Stimulated activated naive B cell treated with anti-CD40 and anti-IgM and Interleukin-4, amounts not matched to agents 10 μg/mL and 1 μg/mL and 100 μg/mL, for 72 hours (primary cell): ENCODE results near the gene GNAI2.
"Not testable (repeated sequence)": the region's sequence is repeated elsewhere in the genome, so short reads cannot be mapped to it uniquely, and the experiment has no call there.

Experiments used
- ATAC-seq, 2 donors: fragments of 150-1000 bp; cut with Tn5 transposase; replicated peaks; 2 replicates each; pipeline ENCODE4 v1.10.0; 2021; ENCODE audit warnings: moderate library complexity in 1 of 2
- DNase-seq: peaks from one replicate; pipeline ENCODE4 v3.0.0; 2021
- H3K27ac Mint-ChIP-seq: one replicate; pipeline ENCODE4 v1.8.0; 2022; ENCODE audit warnings: mild to moderate bottlenecking, mixed read lengths
- H3K27me3 Mint-ChIP-seq, 2 donors: one replicate each; pipeline ENCODE4 v1.8.0; 2022; ENCODE audit warnings: mixed read lengths in 2 of 2
- H3K36me3 Mint-ChIP-seq, 2 donors: one replicate each; pipeline ENCODE4 v1.8.0; 2022; ENCODE audit warnings: mixed read lengths in 2 of 2, mild to moderate bottlenecking in 1 of 2
- H3K4me1 Mint-ChIP-seq, 2 donors: one replicate each; pipeline ENCODE4 v1.8.0; 2022; ENCODE audit warnings: mixed read lengths in 2 of 2, mild to moderate bottlenecking in 1 of 2
- H3K4me3 Mint-ChIP-seq, 2 donors: one replicate each; pipeline ENCODE4 v1.8.0; 2022; ENCODE audit warnings: mild to moderate bottlenecking in 2 of 2, mixed read lengths in 2 of 2, moderate library complexity in 1 of 2
- H3K9me3 Mint-ChIP-seq, 2 donors: one replicate each; pipeline ENCODE4 v1.8.0; 2022; ENCODE audit warnings: mixed read lengths in 2 of 2, mild to moderate bottlenecking in 1 of 2

Gene GNAI2

GRCh38 chr3:50241163-50241562, 5.2 kb downstream of the GNAI2 start:
- peak overlapping the region; percentile 96 for H3K27ac Mint-ChIP-seq
- no peak for DNase-seq
- peaks cover 56 to 89% of the 10 kb centered on the region in 2 donors for H3K4me1 Mint-ChIP-seq
- H3K9me3 Mint-ChIP-seq, result no peaks in the 10 kb centered on the region
- H3K27me3 Mint-ChIP-seq, result no peaks in the 10 kb centered on the region
- peak overlapping the region; percentile 74 to 83 for H3K4me3 Mint-ChIP-seq
- ATAC-seq, result no peak
- peaks cover 38 to 47% of the 10 kb centered on the region in 2 donors for H3K36me3 Mint-ChIP-seq

- Mint-ChIP-seq H3K36me3 (peaks cover 35 to 48% of the 10 kb centered on the region in 2 donors), H3K4me1 (peaks cover 61 to 96% of the 10 kb centered on the region in 2 donors)
- no peak for ATAC-seq
Measured at GRCh38 chr3:50241713-50242380, 5.8 kb downstream of the GNAI2 start.

GRCh38 chr3:50242381-50242770, 6.4 kb downstream of the GNAI2 start:
- Mint-ChIP-seq H3K36me3 (peaks cover 30 to 44% of the 10 kb centered on the region in 2 donors), H3K4me1 (peaks cover 61 to 100% of the 10 kb centered on the region in 2 donors), H3K4me3 (peak overlapping the region; percentile 83 to 85), H3K27me3 (no peaks in the 10 kb centered on the region), H3K27ac (peak overlapping the region; percentile 97), H3K9me3 (no peaks in the 10 kb centered on the region)
- DNase-seq (no peak), ATAC-seq (no peak)

More at GRCh38 chr3:50241713-50242380, 5.8 kb downstream of the GNAI2 start:
- Mint-ChIP-seq H3K27me3 (no peaks in the 10 kb centered on the region), H3K27ac (peak overlapping the region; percentile 97), H3K4me3 (peak overlapping the region; percentile 74 to 83), H3K9me3 (no peaks in the 10 kb centered on the region)
- no peak for DNase-seq

- ATAC-seq (peak; percentile 39 to 47), DNase-seq (peak; percentile 55)
- Mint-ChIP-seq H3K36me3 (peaks cover 24 to 38% of the 10 kb centered on the region in 2 donors), H3K27ac (peak overlapping the region; percentile 97), H3K9me3 (no peaks in the 10 kb centered on the region), H3K4me3 (peak overlapping the region; percentile 83 to 85), H3K4me1 (peaks cover 62 to 98% of the 10 kb centered on the region in 2 donors), H3K27me3 (no peaks in the 10 kb centered on the region)
Measured at GRCh38 chr3:50242851-50243542, 7.0 kb downstream of the GNAI2 start.

- DNase-seq (no peak), ATAC-seq (no peak)
- Mint-ChIP-seq H3K27me3 (no peaks in the 10 kb centered on the region), H3K36me3 (peaks cover 21 to 38% of the 10 kb centered on the region in 2 donors), H3K9me3 (no peaks in the 10 kb centered on the region), H3K27ac (peak overlapping the region; percentile 97), H3K4me3 (peak overlapping the region; percentile 32 to 85), H3K4me1 (peaks cover 64 to 98% of the 10 kb centered on the region in 2 donors)
Measured at GRCh38 chr3:50243543-50243895, 7.5 kb downstream of the GNAI2 start.

- ATAC-seq, DNase-seq, H3K9me3 Mint-ChIP-seq, H3K27me3 Mint-ChIP-seq: not testable (repeated sequence)
- Mint-ChIP-seq H3K36me3 (peaks cover 15 to 34% of the 10 kb centered on the region in 2 donors), H3K4me1 (peaks cover 53 to 98% of the 10 kb centered on the region in 2 donors), H3K4me3 (peak overlapping the region; percentile 86 to 87), H3K27ac (peak overlapping the region; percentile 96)
Measured at GRCh38 chr3:50244813-50245212, 8.8 kb downstream of the GNAI2 start.

- Mint-ChIP-seq H3K4me3 (peak overlapping the region; percentile 86 to 87), H3K4me1 (peaks cover 53 to 98% of the 10 kb centered on the region in 2 donors), H3K27me3 (no peaks in the 10 kb centered on the region), H3K9me3 (no peaks in the 10 kb centered on the region), H3K36me3 (peaks cover 14 to 32% of the 10 kb centered on the region in 2 donors), H3K27ac (peak overlapping the region; percentile 96)
- DNase-seq (no peak), ATAC-seq (no peak)
Measured at GRCh38 chr3:50245251-50245745, 9.3 kb downstream of the GNAI2 start.

- ATAC-seq (peak; percentile 85 to 88), DNase-seq (peak; percentile 78)
- H3K4me3 Mint-ChIP-seq, result peak overlapping the region; percentile 86 to 87
- peaks cover 55 to 98% of the 10 kb centered on the region in 2 donors for H3K4me1 Mint-ChIP-seq
- H3K36me3 Mint-ChIP-seq, result peaks cover 15 to 35% of the 10 kb centered on the region in 2 donors
- H3K27ac Mint-ChIP-seq, result peak overlapping the region; percentile 96
- H3K27me3 Mint-ChIP-seq, result no peaks in the 10 kb centered on the region
- no peaks in the 10 kb centered on the region for H3K9me3 Mint-ChIP-seq
Measured at GRCh38 chr3:50245831-50246516, 10.0 kb downstream of the GNAI2 start.

- peaks cover 16 to 35% of the 10 kb centered on the region in 2 donors for H3K36me3 Mint-ChIP-seq
- no peaks in the 10 kb centered on the region for H3K27me3 Mint-ChIP-seq
- no peaks in the 10 kb centered on the region for H3K9me3 Mint-ChIP-seq
- peaks cover 55 to 98% of the 10 kb centered on the region in 2 donors for H3K4me1 Mint-ChIP-seq
- H3K27ac Mint-ChIP-seq, result peak overlapping the region; percentile 96
- ATAC-seq, result peak; percentile 74 to 78
- DNase-seq, result peak; percentile 70
- H3K4me3 Mint-ChIP-seq, result peak overlapping the region; percentile 86 to 87
Measured at GRCh38 chr3:50246517-50246954, 10.5 kb downstream of the GNAI2 start.

- Mint-ChIP-seq H3K4me3 (peak overlapping the region; percentile 27 to 55), H3K36me3 (peaks cover 18 to 34% of the 10 kb centered on the region in 2 donors), H3K27me3 (no peaks in the 10 kb centered on the region), H3K4me1 (peaks cover 43 to 83% of the 10 kb centered on the region in 2 donors), H3K9me3 (no peaks in the 10 kb centered on the region), H3K27ac (peak overlapping the region; percentile 94)
- no peak for ATAC-seq
- no peak for DNase-seq
Measured at GRCh38 chr3:50248387-50248786, 12.4 kb downstream of the GNAI2 start.

- Mint-ChIP-seq H3K9me3 (no peaks in the 10 kb centered on the region), H3K27ac (no peak overlapping the region), H3K36me3 (peaks cover 21 to 35% of the 10 kb centered on the region in 2 donors), H3K4me1 (peaks cover 40 to 83% of the 10 kb centered on the region in 2 donors), H3K4me3 (no peak overlapping the region), H3K27me3 (no peaks in the 10 kb centered on the region)
- ATAC-seq, result no peak
- DNase-seq, result no peak
Measured at GRCh38 chr3:50249457-50249856, 13.5 kb downstream of the GNAI2 start.

GRCh38 chr3:50250514-50250913, 14.5 kb downstream of the GNAI2 start:
- DNase-seq (no peak), ATAC-seq (no peak)
- no peak overlapping the region for H3K4me3 Mint-ChIP-seq
- no peaks in the 10 kb centered on the region for H3K9me3 Mint-ChIP-seq
- peaks cover 26 to 39% of the 10 kb centered on the region in 2 donors for H3K36me3 Mint-ChIP-seq
- H3K27me3 Mint-ChIP-seq, result no peaks in the 10 kb centered on the region
- peak overlapping the region; percentile 33 for H3K27ac Mint-ChIP-seq
- H3K4me1 Mint-ChIP-seq, result peaks cover 37 to 77% of the 10 kb centered on the region in 2 donors

- no peak overlapping the region for H3K4me3 Mint-ChIP-seq
- no peaks in the 10 kb centered on the region for H3K27me3 Mint-ChIP-seq
- H3K27ac Mint-ChIP-seq, result peak overlapping the region; percentile 33
- H3K36me3 Mint-ChIP-seq, result peaks cover 25 to 38% of the 10 kb centered on the region in 2 donors
- no peak for DNase-seq
- ATAC-seq, result no peak
- no peaks in the 10 kb centered on the region for H3K9me3 Mint-ChIP-seq
- peaks cover 32 to 70% of the 10 kb centered on the region in 2 donors for H3K4me1 Mint-ChIP-seq
Measured at GRCh38 chr3:50251220-50251619, 15.2 kb downstream of the GNAI2 start.
